ENCODE data around the gene TMF1. TPM values are rescaled to one million over a fixed set of nuclear protein-coding genes. Genes with fewer than 3 reads are reported as not detected.

TMF1 gene
- total RNA-seq, 2 donors from 2014 or later: 32.2 to 41.9 TPM

- H3K27ac Mint-ChIP-seq: no peak overlapping the region
- H3K9me3 Mint-ChIP-seq: no peaks in the 10 kb centered on the region
- no peaks in the 10 kb centered on the region for H3K27me3 Mint-ChIP-seq (ENCODE audit: low read depth)
- no peak for DNase-seq
- no peak overlapping the region for H3K4me3 Mint-ChIP-seq
- no peak for ATAC-seq (replicated peaks in 1 of 2)
- H3K36me3 Mint-ChIP-seq (ENCODE audit: insufficient read depth in 2 of 2): peaks cover 5 to 17% of the 10 kb centered on the region in 2 donors
- peaks cover 14% of the 10 kb centered on the region for H3K4me1 Mint-ChIP-seq (ENCODE audit: low read depth)
These were observed 31.3 kb downstream of the TMF1 start for GRCh38 chr3:69020857-69021256.

- Mint-ChIP-seq H3K27me3 (ENCODE audit: low read depth) (no peaks in the 10 kb centered on the region), H3K27ac (no peak overlapping the region), H3K4me3 (no peak overlapping the region), H3K4me1 (ENCODE audit: low read depth) (peaks cover 18% of the 10 kb centered on the region), H3K36me3 (ENCODE audit: insufficient read depth in 2 of 2) (peaks cover 2 to 12% of the 10 kb centered on the region in 2 donors), H3K9me3 (no peaks in the 10 kb centered on the region)
- ATAC-seq (replicated peaks in 1 of 2) (no peak), DNase-seq (no peak)
These were observed 31.7 kb downstream of the TMF1 start for GRCh38 chr3:69020424-69020823.

GRCh38 chr3:69016901-69017300 is 35.2 kb downstream of the TMF1 start:
- Mint-ChIP-seq H3K9me3 (no peaks in the 10 kb centered on the region), H3K4me3 (no peak overlapping the region), H3K36me3 (ENCODE audit: insufficient read depth in 2 of 2) (peaks cover 0 to 8% of the 10 kb centered on the region in 2 donors), H3K27me3 (ENCODE audit: low read depth) (no peaks in the 10 kb centered on the region), H3K27ac (no peak overlapping the region), H3K4me1 (ENCODE audit: low read depth) (peaks cover 43% of the 10 kb centered on the region)
- ATAC-seq (replicated peaks in 1 of 2) (no peak), DNase-seq (no peak)

GRCh38 chr3:69016102-69016501 is 36.0 kb downstream of the TMF1 start:
- Mint-ChIP-seq H3K27me3 (ENCODE audit: low read depth) (no peaks in the 10 kb centered on the region), H3K4me1 (ENCODE audit: low read depth) (peaks cover 40% of the 10 kb centered on the region), H3K27ac (no peak overlapping the region), H3K9me3 (no peaks in the 10 kb centered on the region), H3K36me3 (ENCODE audit: insufficient read depth in 2 of 2) (peaks cover 0 to 8% of the 10 kb centered on the region in 2 donors), H3K4me3 (no peak overlapping the region)
- ATAC-seq (replicated peaks in 1 of 2): no peak
- DNase-seq: no peak

GRCh38 chr3:69014022-69014580 is 38.0 kb downstream of the TMF1 start:
- ATAC-seq (replicated peaks in 1 of 2) (no peak), DNase-seq (no peak)
- Mint-ChIP-seq H3K36me3 (ENCODE audit: insufficient read depth in 2 of 2) (peaks cover 0 to 8% of the 10 kb centered on the region in 2 donors), H3K9me3 (no peaks in the 10 kb centered on the region), H3K27ac (peak overlapping the region; percentile 96), H3K4me3 (peak overlapping the region; percentile 78 to 92), H3K27me3 (ENCODE audit: low read depth) (no peaks in the 10 kb centered on the region), H3K4me1 (ENCODE audit: low read depth) (peaks cover 35% of the 10 kb centered on the region)

- H3K27ac Mint-ChIP-seq: peak within 1 kb of the TSS; percentile 96
- peak within 1 kb of the TSS; percentile 85 to 92 for H3K4me3 Mint-ChIP-seq
- peak; percentile 90 for ATAC-seq (replicated peaks in 1 of 2)
- H3K4me1 Mint-ChIP-seq (ENCODE audit: low read depth): peaks cover 35% of the 10 kb centered on the region
- peaks cover 0 to 8% of the 10 kb centered on the region in 2 donors for H3K36me3 Mint-ChIP-seq (ENCODE audit: insufficient read depth in 2 of 2)
- H3K9me3 Mint-ChIP-seq: no peaks in the 10 kb centered on the region
- DNase-seq: peak; percentile 91
- no peaks in the 10 kb centered on the region for H3K27me3 Mint-ChIP-seq (ENCODE audit: low read depth)
These were observed 38.7 kb downstream of the TMF1 start, which contains the start of gene EOGT for GRCh38 chr3:69013253-69014021. TSS of gene EOGT (minus strand) at chr3:69013684. CDS start at chr3:69009846, 3,838 bp downstream.

GRCh38 chr3:69012800-69013252 is 39.3 kb downstream of the TMF1 start:
- peaks cover 0 to 8% of the 10 kb centered on the region in 2 donors for H3K36me3 Mint-ChIP-seq (ENCODE audit: insufficient read depth in 2 of 2)
- DNase-seq (no peak), ATAC-seq (replicated peaks in 1 of 2) (no peak)
- peaks cover 35% of the 10 kb centered on the region for H3K4me1 Mint-ChIP-seq (ENCODE audit: low read depth)
- H3K9me3 Mint-ChIP-seq: no peaks in the 10 kb centered on the region
- H3K27me3 Mint-ChIP-seq (ENCODE audit: low read depth): no peaks in the 10 kb centered on the region
- peak overlapping the region; percentile 95 for H3K27ac Mint-ChIP-seq
- peak overlapping the region; percentile 85 to 92 for H3K4me3 Mint-ChIP-seq

- Mint-ChIP-seq H3K27ac (peak overlapping the region; percentile 95), H3K27me3 (ENCODE audit: low read depth) (no peaks in the 10 kb centered on the region), H3K9me3 (no peaks in the 10 kb centered on the region), H3K4me1 (ENCODE audit: low read depth) (peaks cover 35% of the 10 kb centered on the region), H3K36me3 (ENCODE audit: insufficient read depth in 2 of 2) (peaks cover 0 to 5% of the 10 kb centered on the region in 2 donors), H3K4me3 (peak overlapping the region; percentile 85 to 92)
- DNase-seq: no peak
- ATAC-seq (replicated peaks in 1 of 2): no peak
These were observed 39.9 kb downstream of the TMF1 start for GRCh38 chr3:69012100-69012799.

GRCh38 chr3:69011096-69011730 is 40.9 kb downstream of the TMF1 start:
- peak overlapping the region; percentile 53 to 75 for H3K4me3 Mint-ChIP-seq
- H3K9me3 Mint-ChIP-seq: no peaks in the 10 kb centered on the region
- H3K27me3 Mint-ChIP-seq (ENCODE audit: low read depth): no peaks in the 10 kb centered on the region
- peaks cover 30% of the 10 kb centered on the region for H3K4me1 Mint-ChIP-seq (ENCODE audit: low read depth)
- ATAC-seq (replicated peaks in 1 of 2) (no peak), DNase-seq (no peak)
- H3K27ac Mint-ChIP-seq: peak overlapping the region; percentile 89
- H3K36me3 Mint-ChIP-seq (ENCODE audit: insufficient read depth in 2 of 2): peaks cover 0 to 4% of the 10 kb centered on the region in 2 donors

GRCh38 chr3:69009559-69010410 is 42.3 kb downstream of the TMF1 start:
- Mint-ChIP-seq H3K9me3 (no peaks in the 10 kb centered on the region), H3K36me3 (ENCODE audit: insufficient read depth in 2 of 2) (peaks cover 2 to 5% of the 10 kb centered on the region in 2 donors), H3K4me1 (ENCODE audit: low read depth) (peaks cover 19% of the 10 kb centered on the region), H3K27ac (peak overlapping the region; percentile 4), H3K4me3 (no peak overlapping the region), H3K27me3 (ENCODE audit: low read depth) (no peaks in the 10 kb centered on the region)
- no peak for DNase-seq
- no peak for ATAC-seq (replicated peaks in 1 of 2)

- peaks cover 2 to 6% of the 10 kb centered on the region in 2 donors for H3K36me3 Mint-ChIP-seq (ENCODE audit: insufficient read depth in 2 of 2)
- H3K27ac Mint-ChIP-seq: peak overlapping the region; percentile 4
- peaks cover 11% of the 10 kb centered on the region for H3K4me1 Mint-ChIP-seq (ENCODE audit: low read depth)
- H3K27me3 Mint-ChIP-seq (ENCODE audit: low read depth): no peaks in the 10 kb centered on the region
- ATAC-seq (replicated peaks in 1 of 2) (no peak), DNase-seq (no peak)
- H3K9me3 Mint-ChIP-seq: no peaks in the 10 kb centered on the region
- no peak overlapping the region for H3K4me3 Mint-ChIP-seq
These were observed 43.2 kb downstream of the TMF1 start for GRCh38 chr3:69008980-69009379.

GRCh38 chr3:69005791-69006482 is 46.2 kb downstream of the TMF1 start:
- Mint-ChIP-seq H3K27me3 (ENCODE audit: low read depth) (no peaks in the 10 kb centered on the region), H3K4me1 (ENCODE audit: low read depth) (no peaks in the 10 kb centered on the region), H3K9me3 (no peaks in the 10 kb centered on the region), H3K4me3 (no peak overlapping the region), H3K36me3 (ENCODE audit: insufficient read depth in 2 of 2) (peaks cover 3 to 7% of the 10 kb centered on the region in 2 donors), H3K27ac (no peak overlapping the region)
- ATAC-seq (replicated peaks in 1 of 2) (no peak), DNase-seq (no peak)

All from activated T-cell treated with anti-CD3 and anti-CD28 coated beads, Interleukin-2, amount 50 U/mL, for 72 hours (primary cell).